Omental fat pad (tissue), 4 donors: ENCODE measurements around the gene ATXN7L2. TPM values are rescaled to one million over a fixed set of nuclear protein-coding genes. Genes with fewer than 3 reads are reported as not detected.

ENCODE experiments used
- ATAC-seq: fragments of 150-250 bp; one replicate; pipeline ENCODE4 v1.9.1; 2016; ENCODE audit warnings: mild to moderate bottlenecking, moderate library complexity; ENCODE audit not compliant: low FRiP score
- DNase-seq: peaks from one replicate; pipeline ENCODE4 v3.0.0-alpha.2; 2019; ENCODE audit warnings: low spot score
- total RNA-seq, 4 donors: library from RNA; depleted of rRNA; stranded (reverse); fragments of >200 nt; gene quantifications; one replicate each; pipeline ENCODE4 v1.1.0, GENCODE V29; 2016
- TF ChIP-seq, protein P1 (sequence below), 3 donors: fragments of 450-650 bp; IDR thresholded peaks; one replicate each; pipeline ENCODE4 v1.5.1; 2016 to 2017; ENCODE audit warnings: antibody characterized with exemption in 3 of 3, mild to moderate bottlenecking in 3 of 3, moderate library complexity in 2 of 3

The ATXN7L2 gene
- total RNA-seq, 4 donors from 2014 or later, result 3.5 to 5.3 (median 4.7) TPM

DNA sequence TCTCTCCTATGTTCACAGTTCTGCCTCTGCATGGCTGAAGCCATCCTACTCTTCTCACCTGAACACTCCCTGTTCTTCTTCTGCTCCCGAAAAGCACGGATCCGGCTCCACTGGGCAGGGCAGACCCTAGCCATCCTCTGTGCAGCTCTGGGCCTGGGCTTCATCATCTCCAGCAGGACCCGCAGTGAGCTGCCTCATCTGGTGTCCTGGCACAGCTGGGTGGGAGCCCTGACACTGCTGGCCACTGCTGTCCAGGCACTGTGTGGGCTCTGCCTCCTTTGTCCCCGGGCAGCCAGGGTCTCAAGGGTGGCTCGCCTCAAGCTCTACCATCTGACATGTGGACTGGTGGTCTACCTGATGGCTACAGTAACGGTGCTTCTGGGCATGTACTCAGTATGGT lies 12.0 kb downstream of the ATXN7L2 start:
- DNase-seq (no peak), ATAC-seq (no peak)
- TF ChIP-seq, protein P1, sequence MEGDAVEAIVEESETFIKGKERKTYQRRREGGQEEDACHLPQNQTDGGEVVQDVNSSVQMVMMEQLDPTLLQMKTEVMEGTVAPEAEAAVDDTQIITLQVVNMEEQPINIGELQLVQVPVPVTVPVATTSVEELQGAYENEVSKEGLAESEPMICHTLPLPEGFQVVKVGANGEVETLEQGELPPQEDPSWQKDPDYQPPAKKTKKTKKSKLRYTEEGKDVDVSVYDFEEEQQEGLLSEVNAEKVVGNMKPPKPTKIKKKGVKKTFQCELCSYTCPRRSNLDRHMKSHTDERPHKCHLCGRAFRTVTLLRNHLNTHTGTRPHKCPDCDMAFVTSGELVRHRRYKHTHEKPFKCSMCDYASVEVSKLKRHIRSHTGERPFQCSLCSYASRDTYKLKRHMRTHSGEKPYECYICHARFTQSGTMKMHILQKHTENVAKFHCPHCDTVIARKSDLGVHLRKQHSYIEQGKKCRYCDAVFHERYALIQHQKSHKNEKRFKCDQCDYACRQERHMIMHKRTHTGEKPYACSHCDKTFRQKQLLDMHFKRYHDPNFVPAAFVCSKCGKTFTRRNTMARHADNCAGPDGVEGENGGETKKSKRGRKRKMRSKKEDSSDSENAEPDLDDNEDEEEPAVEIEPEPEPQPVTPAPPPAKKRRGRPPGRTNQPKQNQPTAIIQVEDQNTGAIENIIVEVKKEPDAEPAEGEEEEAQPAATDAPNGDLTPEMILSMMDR (IDR thresholded peaks at IDR 0.05), result no peak

DNA sequence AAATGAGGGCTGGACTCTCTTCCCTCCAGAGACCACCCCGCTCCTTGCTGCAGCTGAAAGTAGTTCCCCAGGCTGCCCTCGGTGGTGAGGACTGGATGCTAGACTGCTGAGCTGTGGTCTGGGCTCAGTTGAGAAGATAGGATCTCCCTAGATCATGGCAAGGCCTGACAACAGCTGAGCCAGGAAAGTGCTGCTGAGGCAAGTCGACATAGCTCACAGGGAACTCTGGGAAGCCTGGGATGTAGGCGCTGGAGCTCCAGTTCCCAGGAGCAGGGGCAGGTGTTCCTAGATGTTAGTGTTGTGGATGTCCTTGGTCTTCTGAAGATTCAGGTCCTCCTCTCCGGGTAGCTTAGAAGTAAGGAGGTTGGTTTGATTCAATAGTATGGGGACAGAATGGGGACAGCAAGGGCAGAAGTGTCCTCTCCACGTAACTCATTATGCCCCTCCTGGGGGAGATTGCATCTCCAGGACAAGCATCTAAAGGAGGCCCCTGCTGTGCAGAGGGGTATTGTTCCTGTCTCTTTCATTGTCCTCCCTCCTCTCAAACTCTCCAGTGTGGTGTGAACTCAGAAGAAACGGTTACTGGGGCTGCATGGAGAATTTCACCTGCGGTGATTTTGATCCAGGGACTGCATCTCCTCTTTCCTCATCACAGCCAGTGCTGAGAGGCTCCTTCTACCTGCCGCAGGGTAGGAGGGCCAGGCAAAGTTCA lies 13.9 kb downstream of the ATXN7L2 start:
- TF ChIP-seq, protein P1 (IDR thresholded peaks at IDR 0.05), result no peak
- ATAC-seq (no peak), DNase-seq (no peak)

DNA sequence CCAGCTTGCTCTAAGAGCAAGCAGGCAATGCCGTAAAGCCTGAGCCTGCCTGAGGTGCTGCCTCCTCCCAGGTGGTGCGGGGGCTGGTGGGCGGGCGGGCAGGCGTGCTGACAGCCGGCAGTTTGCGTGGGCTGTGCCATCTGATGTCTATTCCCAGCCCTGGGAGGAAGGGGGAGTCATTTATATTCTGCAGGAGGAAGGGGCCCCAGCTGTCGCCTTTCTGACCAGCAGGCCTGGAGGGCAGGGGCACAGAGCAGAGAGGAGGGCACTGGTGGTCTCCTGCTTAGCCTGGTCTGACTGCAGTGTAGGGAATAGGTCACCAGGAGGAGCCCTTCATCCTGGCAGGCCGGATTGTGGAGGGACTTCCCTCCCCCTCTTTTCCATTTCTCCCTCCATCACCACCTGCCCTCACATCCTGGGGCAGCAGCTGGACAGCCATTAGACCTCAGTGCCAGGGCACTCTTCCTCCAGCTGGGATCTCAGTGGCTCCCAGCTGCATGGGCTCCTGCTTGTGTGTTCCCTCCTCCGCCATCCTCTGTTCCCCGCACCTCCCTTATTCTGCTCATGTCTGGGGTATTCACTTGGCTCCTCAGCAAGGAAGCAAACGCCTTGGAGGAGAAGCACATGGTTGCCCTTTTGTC lies 14.6 kb downstream of the ATXN7L2 start:
- peak; percentile 40 for ATAC-seq
- DNase-seq, result no peak
- TF ChIP-seq, protein P1 (IDR thresholded peaks at IDR 0.05), result no peak

DNA sequence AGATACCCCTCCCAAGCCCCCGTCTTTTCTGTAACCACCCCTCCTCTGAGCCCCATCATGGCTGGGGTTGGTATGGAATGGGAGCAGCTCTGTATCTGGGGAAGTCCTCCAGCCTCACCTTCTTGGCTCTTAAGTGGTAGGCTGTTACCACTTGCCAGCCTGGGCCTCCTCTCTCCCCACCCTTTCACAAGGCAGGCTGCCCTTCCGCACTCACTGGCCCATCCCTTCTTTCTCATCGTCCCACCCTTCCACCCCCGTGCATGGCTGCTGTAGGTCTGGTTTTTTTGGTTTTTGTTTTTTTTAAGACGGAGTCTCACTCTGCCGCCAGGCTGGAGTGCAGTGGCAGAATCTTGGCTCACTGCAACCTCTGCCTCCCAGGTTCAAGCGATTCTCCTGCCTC lies 15.4 kb downstream of the ATXN7L2 start:
- DNase-seq (no peak), ATAC-seq (peak; percentile 41)
- TF ChIP-seq, protein P1 (IDR thresholded peaks at IDR 0.05), result no peak

DNA sequence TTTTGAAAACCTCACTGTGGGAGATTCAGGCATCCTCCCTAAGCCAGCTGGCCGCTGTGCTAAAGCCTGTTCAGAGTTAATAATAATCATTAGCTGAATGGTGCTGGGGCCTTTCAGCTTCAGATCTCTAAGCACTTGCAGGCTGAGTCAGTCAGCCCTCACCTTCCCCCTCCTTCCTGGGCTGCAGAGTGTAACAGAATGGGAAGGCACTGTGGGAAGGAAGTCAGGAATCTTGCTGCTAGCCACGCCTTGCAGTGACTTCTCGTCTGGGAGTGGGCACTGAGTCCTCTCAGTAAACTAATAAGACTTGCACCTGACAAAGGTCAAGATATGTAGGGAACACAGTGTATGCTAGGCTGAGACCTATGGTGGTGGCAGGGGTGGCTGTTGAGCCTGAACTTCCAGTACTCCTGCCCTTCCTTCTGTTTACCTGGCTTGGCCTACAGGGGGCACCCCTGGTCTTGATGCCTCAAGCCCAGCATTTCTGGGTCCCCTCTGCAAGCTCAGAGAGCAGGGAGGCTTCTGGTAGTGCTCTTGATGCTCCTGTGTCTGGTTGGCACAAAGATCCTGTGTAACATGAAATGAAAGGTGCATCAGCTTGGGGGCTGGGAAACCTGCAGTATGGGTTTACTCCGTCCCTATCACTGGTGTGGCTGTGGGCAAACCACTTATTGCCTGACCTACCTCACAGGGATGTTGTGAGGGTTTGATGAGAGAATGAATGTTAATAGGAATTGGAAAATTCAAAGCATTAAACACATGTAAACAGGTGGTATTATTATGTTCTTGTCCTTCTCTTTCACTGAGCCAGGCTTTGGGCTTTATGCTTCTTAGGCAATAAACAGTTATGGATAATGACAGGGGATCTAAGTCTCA lies 16.2 kb downstream of the ATXN7L2 start:
- TF ChIP-seq, protein P1 (IDR thresholded peaks at IDR 0.05), result no peak
- ATAC-seq, result no peak
- DNase-seq, result no peak

- TF ChIP-seq, protein P1 (IDR thresholded peaks at IDR 0.05), result no peak
- no peak for DNase-seq
- ATAC-seq, result no peak
Observed at GRCh38 chr1:109500941-109501381, 17.3 kb downstream of the ATXN7L2 start.
